ENCODE results near the gene IRS2.

The IRS2 gene

GRCh38 chr13:109788372-109789111 lies 2.2 kb upstream of the IRS2 start:
- no peak for DNase-seq (ENCODE audit: low read depth)
- H3K4me3 ChIP-seq (ENCODE audit: low read length) = no peak overlapping the region
- TF ChIP-seq CTCF (conservative IDR thresholded peaks at IDR 0.05; ENCODE audit: low read length) = no peak

- H3K4me3 ChIP-seq (ENCODE audit: low read length) = peak overlapping the region; percentile 71
- TF ChIP-seq CTCF (conservative IDR thresholded peaks at IDR 0.05; ENCODE audit: low read length) = no peak
- peak; percentile 49 for DNase-seq (ENCODE audit: low read depth)
These were observed 962 bp upstream of the IRS2 start for GRCh38 chr13:109787135-109787954.

GRCh38 chr13:109785892-109786450 lies 412 bp downstream of the IRS2 start:
- peak overlapping the region; percentile 74 for H3K4me3 ChIP-seq (ENCODE audit: low read length)
- no peak for TF ChIP-seq CTCF (conservative IDR thresholded peaks at IDR 0.05; ENCODE audit: low read length)
- no peak for DNase-seq (ENCODE audit: low read depth)

- peak overlapping the region; percentile 74 for H3K4me3 ChIP-seq (ENCODE audit: low read length)
- peak; percentile 65 for DNase-seq (ENCODE audit: low read depth)
- no peak for TF ChIP-seq CTCF (conservative IDR thresholded peaks at IDR 0.05; ENCODE audit: low read length)
These were observed 1.1 kb downstream of the IRS2 start for GRCh38 chr13:109785141-109785891.

- H3K4me3 ChIP-seq (ENCODE audit: low read length) = peak overlapping the region; percentile 74
- no peak; the same call in 1 of the 2 replicates for TF ChIP-seq CTCF (conservative IDR thresholded peaks at IDR 0.05; ENCODE audit: low read length)
- peak; percentile 81 for DNase-seq (ENCODE audit: low read depth)
These were observed 1.7 kb downstream of the IRS2 start for GRCh38 chr13:109784590-109785140.

- H3K4me3 ChIP-seq (ENCODE audit: low read length) = peak overlapping the region; percentile 62
- DNase-seq (ENCODE audit: low read depth) = no peak
- no peak for TF ChIP-seq CTCF (conservative IDR thresholded peaks at IDR 0.05; ENCODE audit: low read length)
These were observed 2.4 kb downstream of the IRS2 start for GRCh38 chr13:109783815-109784589.
